T-cell (primary cell): ENCODE results near the gene TSPAN13. TPM values are rescaled to one million over a fixed set of nuclear protein-coding genes. Genes with fewer than 3 reads are reported as not detected.

Experiments
- ATAC-seq, 4 experiments: fragments of 200-7000 bp in 3 of 4; fragments of 150-1000 bp in 1 of 4; cut with Tn5 transposase; replicated peaks in 1 of 4; 1 replicate in 3 of 4; 2 replicates in 1 of 4; pipeline ENCODE4 v1.10.0; 2021; ENCODE audit warnings: moderate library complexity in 3 of 4, mild to moderate bottlenecking in 2 of 4, moderate number of reproducible peaks in 1 of 4
- CTCF ChIA-PET, 2 donors: fragments of 300-600 bp; sonication (Branson Sonifier 250); formaldehyde crosslinking; loops; one replicate each; lab custom pipeline; 2022; ENCODE audit warnings: antibody characterized with exemption in 2 of 2; lab: Charles Lee
- POLR2A ChIA-PET, 2 donors: fragments of 300-600 bp; sonication (Branson Sonifier 250); formaldehyde crosslinking; loops; one replicate each; lab custom pipeline; 2022; ENCODE audit warnings: antibody characterized with exemption in 2 of 2; lab: Charles Lee
- DNase-seq, 35 experiments: peaks; one replicate each; pipeline versions ENCODE4 v3.0.0 to v3.0.0-alpha.2; 2013 to 2023
- H3K27ac ChIP-seq: one replicate; pipeline ENCODE4 v1.5.1; 2013; ENCODE audit warnings: low read length
- H3K27me3 ChIP-seq, 2 experiments: replicated peaks in 1 of 2; 1 replicate in 1 of 2; 2 replicates in 1 of 2; pipeline versions ENCODE4 v1.6.1 to v1.7.0; 2013; ENCODE audit warnings: low read length in 1 of 2, mixed read lengths in 1 of 2; ENCODE audit not compliant: control insufficient read depth in 2 of 2, insufficient read depth in 2 of 2; ENCODE audit errors: extremely low read depth in 1 of 2
- H3K36me3 ChIP-seq, 2 donors: 1 replicate in 1 of 2; 2 replicates in 1 of 2; pipeline versions ENCODE4 v1.6.1 to v1.7.0; 2013; ENCODE audit warnings: low read length in 1 of 2; ENCODE audit not compliant: control insufficient read depth in 2 of 2, insufficient read depth in 1 of 2; ENCODE audit errors: extremely low read depth in 1 of 2
- H3K4me1 ChIP-seq, 2 experiments: 1 replicate in 1 of 2; 2 replicates in 1 of 2; pipeline versions ENCODE4 v1.6.1 to v1.7.0; 2013; ENCODE audit warnings: low read length in 2 of 2, mixed read lengths in 1 of 2; ENCODE audit not compliant: insufficient read depth in 2 of 2, control insufficient read depth in 1 of 2; ENCODE audit errors: extremely low read depth in 1 of 2
- H3K4me3 ChIP-seq, 2 donors: 1 replicate in 1 of 2; 2 replicates in 1 of 2; pipeline versions ENCODE4 v1.5.1 to v1.7.0; 2013; ENCODE audit warnings: mild to moderate bottlenecking in 2 of 2, low read length in 1 of 2, moderate library complexity in 1 of 2; ENCODE audit not compliant: control insufficient read depth in 1 of 2; ENCODE audit errors: extremely low read depth in 1 of 2
- H3K9me3 ChIP-seq: 2 replicates; pipeline ENCODE4 v1.7.0; 2013
- H3K27ac Mint-ChIP-seq, 2 donors: one replicate each; pipeline ENCODE4 v1.8.0; 2020 to 2021; ENCODE audit warnings: mild to moderate bottlenecking in 2 of 2, mixed read lengths in 2 of 2
- H3K27me3 Mint-ChIP-seq, 2 donors: one replicate each; pipeline ENCODE4 v1.8.0; 2021 to 2022; ENCODE audit warnings: mixed read lengths in 2 of 2
- H3K36me3 Mint-ChIP-seq: one replicate; pipeline ENCODE4 v1.8.0; 2021; ENCODE audit warnings: mixed read lengths
- H3K4me1 Mint-ChIP-seq, 3 donors: one replicate each; pipeline ENCODE4 v1.8.0; 2020 to 2022; ENCODE audit warnings: mixed read lengths in 3 of 3, mild to moderate bottlenecking in 1 of 3
- H3K4me3 Mint-ChIP-seq, 3 donors: one replicate each; pipeline ENCODE4 v1.8.0; 2020 to 2022; ENCODE audit warnings: mild to moderate bottlenecking in 3 of 3, mixed read lengths in 3 of 3, moderate library complexity in 3 of 3
- H3K9me3 Mint-ChIP-seq, 3 donors: one replicate each; pipeline ENCODE4 v1.8.0; 2020 to 2022; ENCODE audit warnings: mixed read lengths in 3 of 3
- WGBS: methylation state at CpG from one replicate; pipeline ENCODE4 v1.1.5; 2013; ENCODE audit warnings: missing lambda C conversion rate; ENCODE audit not compliant: insufficient coverage; 5-methylcytosine and 5-hydroxymethylcytosine counted together
- total RNA-seq, 35 experiments: library from RNA in 6 of 35; stranded (reverse) in 6 of 35; fragments of 120-200 nt in 1 of 35; gene quantifications; one replicate each; pipeline versions ENCODE4 v1.2.1 to v1.2.4 and lab custom pipeline; 2013 to 2026

Gene TSPAN13
- total RNA-seq, 5 donors from 2014 or later (not counting 1 experiment from before 2014, with no cell fraction given) = 0.73 to 2.0 (median 0.98) TPM

GRCh38 chr7:16815001-16815400 lies 61.4 kb downstream of the TSPAN13 start:
- Histone ChIP-seq H3K27me3 (peaks cover 0 to 2% of the 10 kb centered on the region in 2 experiments), H3K36me3 (no peaks in the 10 kb centered on the region), H3K4me3 (no peak overlapping the region), H3K27ac (no peak overlapping the region), H3K4me1 (no peaks in the 10 kb centered on the region), H3K9me3 (no peaks in the 10 kb centered on the region)
- WGBS = 97% methylated on average over 2 of the region's 2 CpGs
- peaks cover 7 to 12% of the 10 kb centered on the region in 2 donors for H3K27me3 Mint-ChIP-seq
- H3K4me3 Mint-ChIP-seq = no peak overlapping the region
- H3K27ac Mint-ChIP-seq = no peak overlapping the region
- no peaks in the 10 kb centered on the region for H3K9me3 Mint-ChIP-seq
- DNase-seq (no peak), ATAC-seq (no peak)
- no peaks in the 10 kb centered on the region for H3K36me3 Mint-ChIP-seq
- POLR2A ChIA-PET = no interaction called here
- CTCF ChIA-PET = no interaction called here
- no peaks in the 10 kb centered on the region for H3K4me1 Mint-ChIP-seq

DNA sequence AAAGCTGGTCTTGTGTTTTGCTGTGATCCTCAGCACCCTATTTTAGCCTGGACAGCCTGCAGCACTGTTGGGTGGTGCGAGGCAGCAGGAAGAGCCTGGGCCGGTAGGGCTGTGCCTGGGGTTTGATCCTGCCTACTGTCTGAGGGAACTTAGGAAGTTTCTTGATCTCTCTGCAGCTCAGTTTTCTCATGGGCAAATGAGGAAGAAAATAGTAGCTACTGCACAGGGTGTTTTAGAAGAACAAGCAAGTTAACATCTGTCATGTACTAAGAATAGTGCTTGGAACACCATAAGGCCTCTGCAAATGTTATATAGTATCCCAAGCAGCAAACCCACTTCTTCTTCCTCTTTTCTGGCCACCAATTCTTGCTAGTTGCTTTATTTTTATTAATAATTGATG lies 63.3 kb downstream of the TSPAN13 start:
- ChIA-PET CTCF (no interaction called here), POLR2A (no interaction called here)
- no peaks in the 10 kb centered on the region for H3K36me3 ChIP-seq
- no peak overlapping the region for H3K27ac ChIP-seq
- H3K4me3 ChIP-seq = no peak overlapping the region
- no peak overlapping the region for H3K4me3 Mint-ChIP-seq
- DNase-seq (no peak), ATAC-seq (no peak)
- 52% methylated on average over 2 of the region's 2 CpGs for whole genome bisulfite sequencing
- no peaks in the 10 kb centered on the region for H3K9me3 Mint-ChIP-seq
- no peak overlapping the region for H3K27ac Mint-ChIP-seq
- H3K27me3 Mint-ChIP-seq = peaks cover 10 to 15% of the 10 kb centered on the region in 2 donors
- H3K4me1 ChIP-seq = no peaks in the 10 kb centered on the region
- no peaks in the 10 kb centered on the region for H3K36me3 Mint-ChIP-seq
- H3K27me3 ChIP-seq = peaks cover 0 to 2% of the 10 kb centered on the region in 2 experiments
- H3K4me1 Mint-ChIP-seq = no peaks in the 10 kb centered on the region
- no peaks in the 10 kb centered on the region for H3K9me3 ChIP-seq

- Histone ChIP-seq H3K4me3 (no peak overlapping the region), H3K27ac (no peak overlapping the region), H3K36me3 (no peaks in the 10 kb centered on the region), H3K4me1 (no peaks in the 10 kb centered on the region), H3K27me3 (peaks cover 0 to 2% of the 10 kb centered on the region in 2 experiments), H3K9me3 (no peaks in the 10 kb centered on the region)
- no peaks in the 10 kb centered on the region for H3K4me1 Mint-ChIP-seq
- H3K4me3 Mint-ChIP-seq = no peak overlapping the region
- no peak for ATAC-seq
- DNase-seq = no peak
- ChIA-PET POLR2A (interaction anchor here (0.6 to 0.7 kb wide), 3 partner anchors 8 to 467 kb away, joined by 3 to 4 read pairs (median 3); no protein-coding TSS in a partner anchor), CTCF (interaction anchor here in 1 of 2 donors (0.6 kb wide), 1 partner anchor 507 kb away, joined by 3 read pairs; no protein-coding TSS in a partner anchor)
- H3K9me3 Mint-ChIP-seq = no peaks in the 10 kb centered on the region
- no CpG with 5 or more reads among the region's 1 CpG for WGBS
- H3K27me3 Mint-ChIP-seq = peaks cover 10 to 15% of the 10 kb centered on the region in 2 donors
- no peak overlapping the region for H3K27ac Mint-ChIP-seq
- no peaks in the 10 kb centered on the region for H3K36me3 Mint-ChIP-seq
Observed at GRCh38 chr7:16817536-16817935, 64.0 kb downstream of the TSPAN13 start.

DNA sequence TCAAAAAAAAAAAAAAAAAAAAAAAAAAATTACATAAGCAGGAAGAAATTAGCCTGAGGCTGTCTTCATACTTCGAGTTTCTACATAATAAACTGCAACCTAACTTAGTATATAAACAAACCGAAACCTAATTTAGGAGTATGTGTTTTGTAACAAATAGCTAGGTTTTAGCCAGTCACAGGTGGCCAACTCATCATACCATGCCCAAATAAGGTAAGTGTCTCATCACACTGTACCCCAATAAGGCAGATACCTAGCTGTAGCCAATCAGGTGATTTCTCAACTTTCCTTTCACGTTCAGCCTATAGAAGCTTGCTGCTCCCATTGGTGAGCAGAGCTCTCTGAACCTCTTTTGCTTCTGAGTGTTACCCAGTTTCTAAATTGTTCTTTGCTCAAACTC lies 65.2 kb downstream of the TSPAN13 start:
- Mint-ChIP-seq H3K4me3 (no peak overlapping the region), H3K27ac (no peak overlapping the region), H3K27me3 (peaks cover 10 to 13% of the 10 kb centered on the region in 2 donors), H3K36me3 (no peaks in the 10 kb centered on the region), H3K9me3 (no peaks in the 10 kb centered on the region), H3K4me1 (no peaks in the 10 kb centered on the region)
- no peaks in the 10 kb centered on the region for H3K36me3 ChIP-seq
- WGBS = 86% methylated on average over 1 of the region's 3 CpGs
- DNase-seq (no peak), ATAC-seq (no peak)
- ChIA-PET CTCF (no interaction called here), POLR2A (interaction anchor here in 1 of 2 donors (0.7 kb wide), 1 partner anchor 476 kb away, joined by 4 read pairs; no protein-coding TSS in a partner anchor)
- H3K27ac ChIP-seq = no peak overlapping the region
- H3K4me3 ChIP-seq = no peak overlapping the region
- peaks cover 0 to 2% of the 10 kb centered on the region in 2 experiments for H3K27me3 ChIP-seq
- no peaks in the 10 kb centered on the region for H3K9me3 ChIP-seq
- H3K4me1 ChIP-seq = no peaks in the 10 kb centered on the region

GRCh38 chr7:16822029-16822428 lies 68.5 kb downstream of the TSPAN13 start:
- no CpG with 5 or more reads among the region's 3 CpGs for WGBS
- peaks cover 0 to 8% of the 10 kb centered on the region in 2 experiments for H3K27me3 ChIP-seq

GRCh38 chr7:16826060-16826459 lies 72.5 kb downstream of the TSPAN13 start:
- Histone ChIP-seq H3K36me3 (no peaks in the 10 kb centered on the region), H3K27me3 (peaks cover 0 to 8% of the 10 kb centered on the region in 2 experiments), H3K9me3 (no peaks in the 10 kb centered on the region), H3K4me3 (no peak overlapping the region), H3K27ac (no peak overlapping the region), H3K4me1 (no peaks in the 10 kb centered on the region)
- no peak for DNase-seq
- Mint-ChIP-seq H3K27me3 (peaks cover 12 to 16% of the 10 kb centered on the region in 2 donors), H3K36me3 (no peaks in the 10 kb centered on the region), H3K9me3 (peaks cover 0 to 17% (median 10%) of the 10 kb centered on the region in 3 donors), H3K4me1 (no peaks in the 10 kb centered on the region), H3K27ac (no peak overlapping the region), H3K4me3 (no peak overlapping the region)
- ChIA-PET POLR2A (no interaction called here), CTCF (no interaction called here)
- ATAC-seq = no peak

More at GRCh38 chr7:16822029-16822428, 68.5 kb downstream of the TSPAN13 start:
- Histone ChIP-seq H3K27ac (no peak overlapping the region), H3K4me3 (no peak overlapping the region), H3K36me3 (no peaks in the 10 kb centered on the region), H3K4me1 (no peaks in the 10 kb centered on the region), H3K9me3 (no peaks in the 10 kb centered on the region)
- no peaks in the 10 kb centered on the region for H3K4me1 Mint-ChIP-seq
- peaks cover 9 to 10% of the 10 kb centered on the region in 2 donors for H3K27me3 Mint-ChIP-seq
- H3K4me3 Mint-ChIP-seq = no peak overlapping the region
- POLR2A ChIA-PET = no interaction called here
- H3K9me3 Mint-ChIP-seq = no peaks in the 10 kb centered on the region
- no peaks in the 10 kb centered on the region for H3K36me3 Mint-ChIP-seq
- CTCF ChIA-PET = no interaction called here
- no peak overlapping the region for H3K27ac Mint-ChIP-seq
- ATAC-seq (no peak), DNase-seq (no peak)
